Activated CD4-positive, alpha-beta T cell treated with anti-CD3 and anti-CD28 coated beads, Interleukin-2, amount 50 U/mL, for 1 hour (primary cell): ENCODE results near the gene PRR5L.

ENCODE experiments used
- DNase-seq: peaks from one replicate; pipeline ENCODE4 v3.0.0-alpha.2; 2020

Gene PRR5L

DNA sequence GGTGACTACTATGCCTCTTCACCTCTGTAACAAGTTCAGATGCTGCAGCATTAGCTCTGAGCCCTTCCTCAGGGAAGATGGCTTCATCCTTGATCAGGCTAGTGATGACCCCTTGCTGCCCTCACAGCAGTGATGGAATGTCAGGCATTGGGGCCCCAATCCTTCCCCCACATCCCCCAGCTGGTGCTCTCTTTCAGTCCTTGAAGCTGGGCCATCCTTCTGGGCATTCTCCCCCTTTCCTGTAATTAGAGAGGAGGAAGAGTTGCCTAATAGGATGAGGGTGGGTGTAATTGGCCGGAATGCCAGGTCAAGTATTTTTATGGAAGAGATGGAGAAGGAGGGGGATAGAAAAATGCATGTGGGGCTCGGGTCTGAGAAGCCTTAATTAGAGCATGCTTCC, 151.4 kb downstream of the PRR5L start:
- no peak for DNase-seq

DNA sequence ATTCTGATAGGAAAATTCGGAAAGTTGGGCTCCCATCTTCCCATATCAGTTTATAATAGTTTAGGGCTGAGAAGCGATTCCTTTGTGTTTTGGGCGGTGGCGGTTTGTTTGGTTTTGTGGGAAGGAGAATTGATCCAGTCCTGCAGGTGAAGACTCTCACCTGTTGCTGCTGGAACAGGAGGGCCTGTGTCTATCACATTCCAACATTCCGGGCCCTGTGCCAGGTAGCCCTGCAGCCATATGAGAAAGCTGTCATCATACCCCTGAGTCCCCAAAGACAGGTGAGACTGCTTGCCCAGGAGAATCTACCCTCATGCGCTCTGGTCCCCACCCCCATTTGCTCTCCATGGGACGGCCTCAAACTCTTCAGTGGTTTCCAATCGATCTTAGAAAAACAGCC, 151.9 kb downstream of the PRR5L start:
- no peak for DNase-seq

DNA sequence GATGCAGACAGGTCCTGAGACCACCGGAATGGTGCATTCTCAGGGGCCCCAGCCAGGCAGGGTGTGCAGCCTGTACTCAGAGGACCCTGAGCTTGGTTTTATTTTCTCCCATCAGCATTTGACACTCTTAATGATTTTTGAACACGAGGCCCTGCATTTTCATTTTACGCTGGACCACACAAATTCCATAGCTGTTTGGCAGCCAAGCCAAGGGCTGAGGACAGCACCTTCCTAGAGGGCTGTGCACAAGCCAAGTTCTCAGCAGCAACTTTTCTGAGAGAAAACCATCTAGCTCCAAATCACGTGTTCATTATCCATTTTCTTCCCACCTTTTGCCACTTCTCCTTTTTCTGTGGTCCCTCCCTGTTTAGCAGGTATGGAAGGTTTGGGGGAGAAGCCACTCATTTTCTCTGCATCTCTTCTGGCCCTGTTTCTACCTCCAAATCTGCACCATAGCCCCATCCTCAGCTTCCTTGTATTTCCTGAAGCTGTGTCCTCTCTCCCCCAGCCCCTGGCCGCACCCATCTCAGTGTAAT, 153.5 kb downstream of the PRR5L start:
- no peak for DNase-seq

DNA sequence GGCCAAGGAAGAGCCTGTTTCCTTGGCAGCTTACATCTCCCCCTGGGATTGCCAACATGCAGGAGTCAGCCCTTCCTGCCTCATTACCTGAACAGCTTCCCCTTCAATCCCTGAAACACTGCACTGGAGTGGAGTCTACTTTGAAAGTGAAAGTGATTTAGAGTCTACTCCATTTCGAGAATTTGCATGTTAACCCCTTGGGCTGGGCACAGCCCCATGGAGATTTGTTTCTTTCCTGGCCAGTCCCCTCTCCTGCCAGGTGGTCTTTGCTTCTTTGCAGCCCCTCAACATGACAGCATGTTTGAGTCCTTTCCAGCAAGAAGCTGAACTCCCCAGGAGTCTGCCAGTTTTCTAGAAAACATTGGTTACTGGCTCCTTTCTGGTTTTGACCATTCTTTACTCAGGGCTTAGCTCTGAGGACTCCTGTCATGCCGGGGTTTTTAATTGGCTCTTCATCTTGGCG, 154.1 kb downstream of the PRR5L start:
- no peak for DNase-seq

DNA sequence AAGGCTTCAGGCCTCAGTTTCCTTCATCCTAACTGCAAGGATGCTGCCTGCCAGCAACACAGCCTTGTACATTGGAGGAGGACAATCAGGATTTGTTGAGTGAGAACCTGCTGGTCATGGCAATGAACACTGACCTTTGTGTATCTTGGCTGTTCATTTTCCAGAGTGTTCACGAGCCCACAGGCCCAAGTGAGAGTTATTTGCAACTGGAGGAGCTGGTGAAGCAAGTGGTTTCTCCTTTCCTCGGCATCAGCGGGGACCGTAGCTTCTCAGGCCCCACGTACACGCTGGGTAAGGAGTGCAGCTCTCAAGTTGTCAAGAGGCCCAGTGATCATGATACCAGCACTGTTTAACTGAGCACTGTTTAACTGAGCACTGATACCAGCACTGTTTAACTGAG, 155.0 kb downstream of the PRR5L start:
- no peak for DNase-seq

DNA sequence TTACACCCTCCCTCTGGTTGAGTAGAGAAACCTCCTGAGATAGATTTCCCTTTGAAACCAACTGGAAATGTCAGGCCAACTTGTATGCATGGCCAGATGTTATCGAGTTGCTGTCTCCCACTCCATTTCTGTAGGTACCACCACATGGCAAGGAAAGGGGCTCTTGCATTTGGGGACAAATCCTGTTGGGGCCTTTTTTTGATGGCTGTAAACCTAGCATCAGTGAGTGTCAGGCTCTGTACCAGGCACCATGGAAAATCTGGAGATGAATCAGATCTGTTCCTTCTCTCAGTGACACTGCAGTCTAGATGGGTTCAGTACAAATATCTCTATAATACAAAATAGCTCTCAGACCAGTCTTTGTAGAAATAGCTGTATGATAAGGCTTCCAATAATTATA, 155.6 kb downstream of the PRR5L start:
- no peak for DNase-seq

DNA sequence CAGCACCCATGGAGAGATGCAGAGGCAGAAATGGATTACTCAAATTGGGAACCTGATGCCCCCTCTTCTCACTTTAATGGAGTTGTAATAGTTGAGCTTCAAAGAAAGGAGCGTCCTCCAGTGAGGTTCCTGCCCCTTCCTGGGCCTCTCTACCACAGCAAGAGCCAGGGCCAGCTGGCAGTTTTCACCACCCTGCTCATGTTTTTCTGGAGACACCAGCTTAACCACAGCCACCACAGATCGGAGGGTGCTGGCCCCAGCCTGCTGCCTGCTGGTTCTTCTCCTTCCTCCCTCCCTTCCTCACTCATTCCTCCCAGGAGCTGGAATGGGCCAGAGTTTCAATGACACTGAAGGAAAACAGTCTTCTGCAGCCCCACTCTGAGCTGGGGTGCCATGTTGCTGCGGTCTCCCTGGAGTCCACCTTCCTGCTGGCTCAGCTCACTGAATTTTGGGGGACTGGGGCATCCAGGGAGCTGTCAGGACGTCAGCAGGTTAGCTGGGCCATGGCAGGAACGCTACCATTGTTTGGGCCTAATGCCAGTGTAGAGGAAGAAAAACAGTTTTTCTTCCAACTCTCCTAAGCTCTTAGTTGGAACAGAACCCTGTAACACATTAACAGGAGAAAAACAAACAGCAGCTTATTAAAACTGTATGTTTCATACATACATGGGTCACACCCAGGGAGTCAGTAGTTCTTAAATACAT, 156.3 kb downstream of the PRR5L start:
- no peak for DNase-seq

DNA sequence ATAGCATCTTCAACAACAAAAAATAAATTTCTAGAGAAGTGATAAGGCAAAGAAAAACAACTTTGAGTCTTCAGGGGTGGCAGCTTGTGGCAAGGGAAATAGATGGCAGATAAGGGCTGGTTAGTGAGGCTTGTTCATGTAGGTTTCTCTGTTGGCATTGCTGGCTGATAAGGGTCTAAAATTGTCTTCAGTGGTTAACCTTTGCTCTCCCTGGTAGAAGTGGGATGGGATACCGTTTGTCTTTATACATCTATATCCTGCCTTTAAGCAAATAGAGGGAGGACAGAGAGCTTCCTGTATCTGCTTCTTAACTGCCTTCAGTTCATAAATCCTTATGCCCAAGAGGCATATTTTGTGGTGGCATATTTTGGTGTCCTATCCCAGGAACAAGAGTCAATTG, 156.9 kb downstream of the PRR5L start:
- DNase-seq, result no peak

DNA sequence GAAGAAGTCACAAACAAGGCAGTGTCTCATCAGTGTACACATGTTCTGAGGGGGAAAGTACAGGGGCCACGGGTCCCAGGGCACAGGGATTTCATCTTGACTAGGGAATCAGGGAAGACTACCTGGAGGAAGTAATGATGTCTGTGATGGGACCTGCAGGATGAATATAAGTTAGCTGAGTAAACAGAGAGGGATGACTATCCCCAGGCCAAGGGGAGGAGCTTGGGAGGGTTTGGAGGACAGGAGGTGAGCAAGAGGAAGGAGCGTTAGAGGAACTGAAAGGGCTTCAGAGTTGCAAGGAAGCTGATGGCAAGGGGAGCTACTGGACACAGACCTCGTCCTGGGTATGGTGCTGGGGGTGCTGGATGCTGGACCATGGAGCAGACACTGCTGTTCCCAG, 157.6 kb downstream of the PRR5L start:
- DNase-seq, result no peak

DNA sequence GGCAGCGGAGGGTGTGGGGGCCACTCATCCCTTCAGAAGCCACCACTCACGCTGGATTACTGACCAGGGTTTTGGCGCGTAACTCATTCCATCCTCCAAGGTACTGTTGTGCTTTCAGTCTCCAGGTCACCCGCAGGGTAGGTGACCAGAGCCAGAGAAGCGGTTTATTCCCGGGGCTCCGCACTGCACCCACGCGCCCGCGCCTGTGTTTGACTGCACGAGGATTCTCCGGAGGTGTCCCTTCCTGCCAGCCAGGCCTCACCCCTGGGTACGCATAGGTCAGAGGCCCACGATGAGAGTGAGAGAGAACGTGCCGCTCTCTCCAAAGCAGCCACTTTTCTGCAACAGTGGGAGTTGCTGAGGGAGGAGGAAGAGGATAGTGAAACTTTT, 158.5 kb downstream of the PRR5L start:
- no peak for DNase-seq

DNA sequence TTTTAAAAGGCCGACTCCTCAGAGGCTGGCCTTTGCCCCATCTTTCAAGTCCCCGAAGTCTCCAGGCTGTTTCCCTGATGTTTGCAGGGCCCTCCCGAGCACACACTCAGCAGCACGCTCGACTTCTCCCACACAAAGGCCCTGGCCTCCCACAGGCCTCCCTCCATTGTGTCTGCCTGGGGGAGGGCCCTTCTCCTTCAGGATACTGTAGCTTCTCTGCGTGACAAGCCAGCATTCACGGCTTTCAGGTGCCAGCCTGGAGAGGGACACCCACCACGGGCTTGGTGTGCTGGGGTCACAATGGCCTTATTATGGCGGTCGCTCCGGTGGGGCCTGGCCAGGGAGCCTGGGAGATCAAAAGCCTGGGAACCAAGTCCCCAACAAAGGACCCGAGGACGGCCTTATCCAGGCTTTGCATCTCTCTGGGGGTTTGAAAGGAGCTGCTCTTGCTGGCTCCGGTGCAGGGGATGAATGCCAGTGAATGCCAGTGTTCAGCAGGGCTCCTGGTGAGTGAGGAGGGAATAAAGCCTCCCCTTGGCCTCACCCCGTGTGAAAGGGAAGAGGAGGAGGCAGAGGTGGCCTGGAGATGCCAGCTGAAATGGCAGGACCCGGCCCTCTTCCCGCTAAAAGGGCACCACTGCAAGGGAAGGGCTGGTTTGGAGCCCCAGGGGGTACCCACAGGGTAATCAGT, 159.0 kb downstream of the PRR5L start:
- DNase-seq, result no peak

DNA sequence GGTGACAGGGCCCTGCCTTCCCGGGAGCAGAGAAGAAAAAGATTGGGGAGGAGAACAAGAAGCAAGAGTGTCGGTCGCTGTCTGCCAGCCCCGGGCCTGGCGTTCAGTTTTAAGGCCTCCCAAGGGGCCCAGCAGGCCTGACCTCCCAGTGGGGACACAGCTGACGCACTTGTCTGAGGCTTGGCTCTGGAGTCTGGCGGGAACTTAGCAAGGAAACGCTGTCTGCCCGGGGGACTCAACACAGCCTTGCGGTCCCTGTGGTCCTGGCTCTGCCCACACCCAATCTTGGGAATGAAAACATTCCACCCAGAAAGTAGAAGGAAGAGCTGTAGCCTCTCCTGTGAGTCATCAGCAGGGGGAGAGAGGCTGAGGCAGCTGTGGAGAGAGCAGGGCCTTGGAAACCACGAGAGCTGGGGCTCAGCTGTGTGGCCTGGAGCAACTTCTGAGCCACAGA, 159.6 kb downstream of the PRR5L start:
- DNase-seq, result no peak

DNA sequence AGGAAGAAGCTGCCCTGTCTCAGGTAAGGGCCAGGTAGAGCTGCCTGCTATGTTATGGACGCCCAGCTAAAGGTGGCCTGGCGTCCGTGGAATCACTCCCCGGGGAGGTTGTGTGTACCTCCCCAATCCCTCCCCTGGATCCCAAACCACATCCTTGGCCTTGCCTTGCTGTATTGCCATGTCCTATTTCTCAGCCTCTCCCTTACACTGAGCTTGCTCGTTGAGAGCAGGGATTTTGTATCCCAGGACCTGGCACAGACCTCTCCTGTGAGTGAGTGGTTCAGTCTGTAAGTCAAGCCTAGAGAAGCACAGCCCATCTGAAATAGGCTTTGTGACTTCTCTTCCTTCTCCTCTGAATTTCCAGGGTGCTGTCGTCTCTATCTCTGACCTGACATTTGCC, 160.1 kb downstream of the PRR5L start:
- no peak for DNase-seq

DNA sequence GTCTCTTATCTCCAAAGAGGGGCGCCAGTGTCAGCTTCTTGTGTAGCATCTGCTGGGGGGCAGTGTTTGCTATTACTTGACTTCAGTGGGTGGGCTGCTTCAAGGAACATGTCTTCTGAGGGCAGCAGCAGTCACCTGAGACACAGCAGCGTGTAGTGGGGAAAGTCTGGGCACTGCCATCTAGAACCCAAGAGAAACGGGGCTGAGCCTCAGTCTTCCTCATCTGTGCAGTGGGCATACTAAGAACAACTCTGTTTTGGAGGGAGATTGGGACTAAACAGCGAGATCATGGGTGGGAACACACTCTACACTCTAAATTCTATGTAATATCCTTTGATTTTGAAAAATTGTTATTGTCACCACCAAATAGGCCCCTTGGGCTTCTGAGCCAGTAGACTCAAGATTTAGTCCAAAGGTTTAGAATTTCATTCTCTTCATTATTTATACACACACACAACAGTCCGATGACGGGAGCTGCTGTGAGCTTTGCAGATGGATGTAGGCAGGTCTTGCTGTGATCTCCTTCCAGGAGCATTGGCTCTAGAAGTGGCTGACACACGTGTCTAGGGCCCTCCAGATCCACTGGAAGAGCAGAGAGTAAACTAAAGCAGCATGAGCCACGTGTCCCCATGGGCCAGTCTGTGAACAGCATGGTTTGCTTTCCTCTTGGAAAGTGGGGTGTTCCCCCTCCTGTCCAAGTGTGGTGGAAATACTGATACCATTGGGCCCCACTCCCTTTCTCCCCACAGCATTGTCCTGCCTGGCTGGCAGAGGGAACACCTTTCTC, 162.2 kb downstream of the PRR5L start:
- no peak for DNase-seq

DNA sequence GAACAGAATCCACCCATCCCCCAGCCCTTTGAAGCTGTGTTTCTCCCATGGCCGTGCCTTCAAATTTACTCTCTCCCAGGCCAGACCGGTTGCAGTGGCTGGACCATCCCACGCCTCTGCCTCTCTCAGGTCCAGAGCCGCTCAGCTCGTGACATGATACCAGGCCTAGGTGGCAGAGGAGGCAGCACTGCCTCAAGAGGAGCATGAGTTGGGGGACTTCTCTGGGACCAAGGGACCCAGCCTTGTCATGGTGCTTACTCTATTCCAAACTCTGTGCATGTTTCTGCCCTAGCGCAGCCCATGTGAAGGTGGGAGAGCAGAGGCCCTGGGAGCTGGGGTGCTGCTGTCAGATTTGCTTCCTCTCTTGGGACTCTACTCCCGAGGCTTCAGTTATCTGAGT, 163.0 kb downstream of the PRR5L start:
- no peak for DNase-seq

DNA sequence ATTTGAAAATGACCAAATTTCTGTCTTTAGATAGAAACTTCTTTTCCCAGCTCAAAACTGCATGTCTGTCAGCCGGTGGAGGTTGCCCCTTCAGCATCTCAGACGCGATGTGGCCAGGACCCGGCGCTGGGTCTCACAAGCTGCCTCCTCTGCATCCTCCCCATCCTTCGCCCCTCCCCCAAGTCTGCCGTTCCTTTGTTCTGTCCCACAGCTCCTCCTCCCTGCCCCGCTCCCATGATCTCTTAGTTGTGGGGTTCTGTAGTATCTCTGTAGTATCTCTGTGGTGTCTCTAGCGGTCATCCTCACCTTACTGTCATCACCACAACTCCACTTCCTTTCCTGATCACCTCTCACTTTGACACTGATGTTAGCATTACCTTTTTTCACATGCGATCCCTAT, 164.1 kb downstream of the PRR5L start:
- no peak for DNase-seq

DNA sequence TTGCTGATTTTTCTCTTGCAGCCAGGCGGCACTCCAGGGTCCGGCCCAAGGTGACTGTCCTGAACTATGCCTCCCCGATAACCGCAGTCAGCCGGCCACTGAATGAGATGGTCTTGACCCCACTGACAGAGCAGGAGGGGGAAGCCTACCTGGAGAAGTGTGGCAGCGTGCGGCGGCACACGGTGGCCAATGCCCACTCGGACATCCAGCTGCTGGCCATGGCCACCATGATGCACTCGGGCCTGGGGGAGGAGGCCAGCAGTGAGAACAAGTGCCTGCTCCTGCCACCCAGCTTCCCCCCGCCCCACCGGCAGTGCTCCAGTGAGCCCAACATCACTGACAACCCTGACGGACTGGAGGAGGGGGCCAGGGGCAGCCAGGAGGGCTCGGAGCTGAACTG, 166.2 kb downstream of the PRR5L start:
- DNase-seq, result no peak

DNA sequence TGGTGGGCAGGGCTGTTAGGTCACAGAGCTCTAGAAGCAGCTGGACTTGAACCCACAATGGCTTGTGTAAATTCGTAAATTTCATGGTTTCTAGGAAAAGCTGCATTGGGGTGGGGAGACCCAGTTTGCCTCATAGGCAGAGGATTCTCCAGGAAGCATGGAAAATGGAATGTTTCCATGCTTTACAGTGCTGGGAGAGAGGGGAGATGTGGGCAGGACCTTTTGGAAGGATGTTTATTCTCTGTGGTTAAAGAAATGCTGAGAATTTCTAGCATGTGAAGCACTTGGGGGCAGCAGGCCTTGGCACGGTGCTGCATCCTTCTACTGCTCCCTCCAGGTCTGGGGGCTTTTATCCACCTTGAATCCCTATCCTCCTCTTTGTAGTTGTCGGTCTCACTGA, 167.7 kb downstream of the PRR5L start:
- no peak for DNase-seq

DNA sequence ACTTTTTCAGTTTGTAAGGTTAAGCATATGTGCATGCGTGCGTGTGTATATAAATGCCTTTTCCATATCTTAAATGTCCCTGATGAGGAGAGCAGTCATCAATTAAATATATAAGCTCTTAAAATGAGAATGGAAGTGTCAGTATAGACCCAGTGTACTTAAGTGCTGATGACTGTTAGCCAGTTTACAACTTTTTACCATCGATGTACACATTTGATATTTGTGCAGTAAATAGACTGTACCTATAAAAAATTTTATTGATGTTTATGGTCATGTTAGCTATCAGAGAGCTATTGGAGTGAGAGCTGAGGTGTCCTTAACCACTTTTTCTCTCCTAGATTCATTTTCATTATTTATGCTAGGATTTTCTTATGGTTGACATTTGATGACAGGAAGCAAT, 168.6 kb downstream of the PRR5L start:
- DNase-seq, result no peak

DNA sequence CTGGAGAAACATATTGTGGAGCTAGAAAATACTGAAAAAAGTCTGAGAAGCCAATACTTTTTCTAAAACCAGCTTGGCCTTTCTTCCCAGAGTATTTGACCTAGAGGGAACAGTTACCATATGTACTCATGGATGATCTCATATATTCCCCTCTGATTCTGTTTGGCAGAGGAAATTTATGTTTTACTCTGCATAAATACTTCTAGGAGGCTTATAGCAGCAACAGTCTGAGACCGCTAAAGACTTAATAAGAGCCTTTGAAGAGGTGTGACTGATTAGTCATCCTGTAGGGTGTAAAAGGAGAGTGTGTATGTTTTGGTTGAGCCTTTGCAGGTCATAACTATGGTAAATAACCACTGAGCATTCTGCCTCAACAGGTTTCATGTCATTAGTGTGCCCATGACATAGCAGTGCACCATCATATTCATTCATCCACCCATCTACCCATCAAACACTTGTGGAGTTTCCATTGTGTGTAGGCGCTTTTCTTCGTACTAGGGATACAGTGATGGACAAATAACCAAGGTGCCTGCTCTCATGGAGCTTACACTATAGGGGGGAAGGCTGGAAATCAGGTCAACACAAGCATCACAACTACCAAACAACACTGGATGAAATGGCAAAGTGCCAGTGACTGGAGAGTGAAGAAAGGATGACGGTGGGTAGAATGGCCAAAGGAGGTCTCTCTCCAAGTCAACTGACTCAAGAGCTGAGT, 169.5 kb downstream of the PRR5L start:
- no peak for DNase-seq

DNA sequence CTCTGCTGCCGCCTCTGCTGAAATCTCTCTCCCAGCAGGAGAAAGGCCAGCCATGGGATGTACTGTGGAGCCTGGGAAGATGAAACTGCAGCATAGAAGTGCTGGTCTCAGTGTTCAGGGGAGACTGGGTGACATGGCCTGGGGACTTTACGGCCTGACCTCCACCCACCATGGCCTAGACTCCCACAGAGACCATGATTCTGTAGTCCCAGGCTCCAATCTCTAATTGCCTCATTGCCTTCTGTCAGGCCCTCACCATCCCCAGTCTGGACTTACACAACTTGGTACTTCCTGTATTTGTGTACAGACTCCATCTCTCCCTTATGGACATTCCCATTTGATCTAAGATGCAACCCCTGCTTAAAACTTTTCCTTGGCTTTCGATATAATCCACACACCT, 170.9 kb downstream of the PRR5L start:
- DNase-seq, result no peak

DNA sequence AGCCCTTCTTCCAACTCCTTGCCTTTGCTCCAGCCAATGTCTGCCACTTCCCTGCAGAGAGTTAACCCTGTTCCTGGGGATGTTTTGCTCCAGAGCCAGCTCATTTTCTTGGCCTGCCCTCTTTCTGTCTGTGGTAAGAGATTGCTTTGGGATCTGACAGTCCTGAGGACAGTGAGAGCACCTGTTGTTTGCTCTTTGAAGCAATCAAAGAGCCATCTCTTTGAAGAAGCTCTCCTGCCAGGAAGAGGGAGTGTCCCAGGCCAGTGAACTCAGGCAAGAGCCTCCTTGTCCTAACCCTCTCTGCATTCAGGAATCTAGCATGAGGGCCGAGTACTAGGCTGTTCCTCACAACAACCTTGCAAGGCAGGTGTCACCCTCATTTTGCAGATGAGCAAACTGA, 171.8 kb downstream of the PRR5L start:
- DNase-seq, result no peak

DNA sequence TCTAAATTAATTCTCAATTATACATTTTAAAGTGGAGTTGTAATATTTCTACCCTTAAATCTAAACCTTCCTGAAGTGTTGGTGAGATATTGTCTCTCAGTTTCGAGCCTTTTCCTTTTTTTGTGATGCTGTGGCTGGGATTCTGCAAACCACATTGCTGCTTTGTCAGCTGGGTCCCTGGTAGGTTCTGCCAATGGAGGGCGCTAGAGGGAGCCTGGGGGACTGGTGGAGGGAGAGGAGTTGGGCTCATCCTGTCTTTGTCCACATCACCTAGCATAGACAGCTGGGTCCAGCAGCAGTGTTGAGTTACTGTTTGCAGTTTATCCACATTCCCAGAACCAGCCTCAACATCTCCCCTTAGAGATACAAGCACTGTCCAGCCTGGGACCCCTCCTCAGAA, 173.0 kb downstream of the PRR5L start:
- DNase-seq, result peak; percentile 9
